Loucy (cell line): Measurements from ENCODE around the gene ARIH2.

ENCODE experiments used
- H2AFZ ChIP-seq: fragments of 200-600 bp; sonication (generic); 2 replicates; pipeline ENCODE4 v1.6.0; 2016; ENCODE audit warnings: antibody characterized with exemption, mild to moderate bottlenecking, low read length, moderate library complexity
- H3F3A ChIP-seq: fragments of 200-600 bp; 2 replicates; pipeline ENCODE4 v1.6.0; 2016; ENCODE audit warnings: antibody characterized with exemption, low read depth, mild to moderate bottlenecking
- H3K27me3 ChIP-seq: fragments of 200-600 bp; sonication (generic); 2 replicates; pipeline ENCODE4 v1.6.1; 2014; ENCODE audit warnings: low read length, mild to moderate bottlenecking; ENCODE audit not compliant: insufficient read depth, poor library complexity, severe bottlenecking
- H3K36me3 ChIP-seq: fragments of 200-600 bp; sonication (generic); 2 replicates; pipeline ENCODE4 v1.6.1; 2016; ENCODE audit warnings: low read length; ENCODE audit not compliant: insufficient read depth
- H3K4me1 ChIP-seq: fragments of 200-600 bp; sonication (generic); 2 replicates; pipeline ENCODE4 v1.5.1; 2014; ENCODE audit warnings: low read length, mild to moderate bottlenecking; ENCODE audit not compliant: insufficient read depth, poor library complexity, severe bottlenecking
- H3K4me2 ChIP-seq: fragments of 200-600 bp; sonication (generic); 2 replicates; pipeline ENCODE4 v1.6.0; 2014; ENCODE audit warnings: antibody characterized with exemption, low read length, low read depth, mild to moderate bottlenecking; ENCODE audit not compliant: poor library complexity, severe bottlenecking
- H3K4me3 ChIP-seq: fragments of 200-600 bp; sonication (generic); 2 replicates; pipeline ENCODE4 v1.5.1; 2014; ENCODE audit warnings: low read length, mild to moderate bottlenecking, mixed read lengths; ENCODE audit not compliant: poor library complexity, severe bottlenecking
- H3K79me2 ChIP-seq: fragments of 200-600 bp; sonication (generic); 2 replicates; pipeline ENCODE4 v1.6.1; 2014; ENCODE audit warnings: low read length; ENCODE audit not compliant: insufficient read depth
- H3K9ac ChIP-seq: fragments of 200-600 bp; sonication (generic); 2 replicates; pipeline ENCODE4 v1.6.0; 2014; ENCODE audit warnings: mild to moderate bottlenecking, low read depth, low read length, moderate library complexity; ENCODE audit not compliant: poor library complexity, severe bottlenecking
- H3K9me2 ChIP-seq: fragments of 200-600 bp; sonication (generic); replicated peaks from 2 replicates; pipeline ENCODE4 v1.6.1; 2016; ENCODE audit warnings: low read depth, low read length, mixed read lengths
- H3K9me3 ChIP-seq: fragments of 200-600 bp; sonication (generic); 2 replicates; pipeline ENCODE4 v1.6.1; 2014; ENCODE audit warnings: mild to moderate bottlenecking, antibody characterized with exemption, low read length, low read depth; ENCODE audit not compliant: insufficient read depth
- H4K20me1 ChIP-seq: fragments of 200-600 bp; sonication (generic); 2 replicates; pipeline ENCODE4 v1.6.0; 2014; ENCODE audit warnings: antibody characterized with exemption, low read length, mild to moderate bottlenecking; ENCODE audit not compliant: insufficient read depth, poor library complexity, severe bottlenecking
- EZH2phosphoT487 ChIP-seq: fragments of 200-600 bp; IDR thresholded peaks from 2 replicates; pipeline ENCODE4 v1.6.1; 2018; ENCODE audit warnings: antibody characterized with exemption, mild to moderate bottlenecking, moderate library complexity, borderline replicate concordance
- TF ChIP-seq, protein P1 (sequence below): fragments of 200-600 bp; sonication (generic); conservative IDR thresholded peaks from 2 replicates; pipeline ENCODE4 v1.5.1; 2014; ENCODE audit warnings: mild to moderate bottlenecking, antibody characterized with exemption, low read length

Gene ARIH2

DNA sequence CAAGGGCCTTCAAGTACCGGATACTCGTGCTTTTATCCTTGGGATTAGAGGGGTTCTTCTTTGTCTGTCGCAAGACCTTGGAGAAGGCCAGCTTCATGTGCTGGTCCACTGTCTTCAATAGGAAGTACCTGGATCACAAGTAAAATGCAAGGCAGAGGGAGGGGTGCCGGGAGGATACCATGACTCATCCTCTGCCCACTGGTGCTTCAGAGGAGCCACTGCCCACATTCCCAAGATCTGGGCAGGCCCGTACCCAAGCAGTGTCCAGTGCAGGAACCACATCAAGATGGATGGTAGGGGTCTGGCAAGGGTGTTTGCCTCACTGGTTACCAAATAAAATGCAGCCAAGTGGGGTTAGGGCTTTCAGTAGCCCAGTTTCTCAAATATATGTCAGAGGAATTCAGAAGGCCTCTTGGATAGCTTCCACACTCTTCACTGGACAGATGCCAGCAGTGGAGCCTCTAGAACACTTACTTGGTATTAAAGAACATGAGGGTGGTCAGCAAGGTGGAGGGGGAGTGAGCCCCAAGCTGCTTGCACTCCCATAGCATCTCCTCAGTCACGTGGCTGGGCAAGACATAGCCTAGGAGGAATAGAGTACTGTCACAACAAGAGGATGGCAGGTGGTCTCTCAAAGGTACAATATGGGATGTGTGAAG lies 114.1 kb downstream of the ARIH2 start:
- peaks cover 15% of the 10 kb centered on the region for H3K4me1 ChIP-seq
- H3K9me3 ChIP-seq, result no peaks in the 10 kb centered on the region
- H3K79me2 ChIP-seq, result peaks cover 14% of the 10 kb centered on the region
- peaks cover 70% of the 10 kb centered on the region for H3K36me3 ChIP-seq
- H4K20me1 ChIP-seq, result no peaks in the 10 kb centered on the region
- H3K9me2 ChIP-seq, result no peaks in the 10 kb centered on the region
- H3K27me3 ChIP-seq, result no peaks in the 10 kb centered on the region
- no peak overlapping the region for H3K4me2 ChIP-seq
- TF ChIP-seq, protein P1, sequence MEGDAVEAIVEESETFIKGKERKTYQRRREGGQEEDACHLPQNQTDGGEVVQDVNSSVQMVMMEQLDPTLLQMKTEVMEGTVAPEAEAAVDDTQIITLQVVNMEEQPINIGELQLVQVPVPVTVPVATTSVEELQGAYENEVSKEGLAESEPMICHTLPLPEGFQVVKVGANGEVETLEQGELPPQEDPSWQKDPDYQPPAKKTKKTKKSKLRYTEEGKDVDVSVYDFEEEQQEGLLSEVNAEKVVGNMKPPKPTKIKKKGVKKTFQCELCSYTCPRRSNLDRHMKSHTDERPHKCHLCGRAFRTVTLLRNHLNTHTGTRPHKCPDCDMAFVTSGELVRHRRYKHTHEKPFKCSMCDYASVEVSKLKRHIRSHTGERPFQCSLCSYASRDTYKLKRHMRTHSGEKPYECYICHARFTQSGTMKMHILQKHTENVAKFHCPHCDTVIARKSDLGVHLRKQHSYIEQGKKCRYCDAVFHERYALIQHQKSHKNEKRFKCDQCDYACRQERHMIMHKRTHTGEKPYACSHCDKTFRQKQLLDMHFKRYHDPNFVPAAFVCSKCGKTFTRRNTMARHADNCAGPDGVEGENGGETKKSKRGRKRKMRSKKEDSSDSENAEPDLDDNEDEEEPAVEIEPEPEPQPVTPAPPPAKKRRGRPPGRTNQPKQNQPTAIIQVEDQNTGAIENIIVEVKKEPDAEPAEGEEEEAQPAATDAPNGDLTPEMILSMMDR, result no peak
- no peak for TF ChIP-seq EZH2phosphoT487
- no peak overlapping the region for H3K4me3 ChIP-seq
- H3F3A ChIP-seq, result no peaks in the 10 kb centered on the region
- H3K9ac ChIP-seq, result no peak overlapping the region
- H2AFZ ChIP-seq, result no peak overlapping the region

DNA sequence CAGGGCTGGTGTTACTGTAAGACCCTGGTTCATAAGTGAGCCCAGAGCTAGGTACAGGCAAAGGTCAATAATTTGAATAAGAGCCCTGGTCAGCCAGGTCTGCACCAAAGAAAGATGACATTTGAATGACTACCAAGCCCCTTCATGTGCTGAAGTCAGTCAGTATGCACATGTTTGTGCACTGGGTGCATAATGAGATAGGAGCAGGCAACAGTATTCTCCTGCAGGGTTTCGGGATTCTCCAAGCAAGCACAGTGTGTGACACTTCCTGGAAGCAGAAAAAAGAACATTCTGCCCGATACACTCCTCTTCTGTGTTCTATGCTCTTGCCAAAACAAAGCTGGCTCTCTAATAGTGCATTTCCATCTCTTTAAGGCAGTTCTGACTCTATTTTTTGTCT lies 116.0 kb downstream of the ARIH2 start:
- H3K9me2 ChIP-seq, result no peaks in the 10 kb centered on the region
- H3K27me3 ChIP-seq, result no peaks in the 10 kb centered on the region
- no peaks in the 10 kb centered on the region for H3K4me1 ChIP-seq
- H3K36me3 ChIP-seq, result peaks cover 67% of the 10 kb centered on the region
- no peaks in the 10 kb centered on the region for H3K9me3 ChIP-seq
- no peaks in the 10 kb centered on the region for H4K20me1 ChIP-seq
- TF ChIP-seq, protein P1, result no peak
- no peak for TF ChIP-seq EZH2phosphoT487
- H3K4me2 ChIP-seq, result no peak overlapping the region
- H3F3A ChIP-seq, result no peaks in the 10 kb centered on the region
- no peak overlapping the region for H3K9ac ChIP-seq
- H3K4me3 ChIP-seq, result no peak overlapping the region
- no peak overlapping the region for H2AFZ ChIP-seq
- H3K79me2 ChIP-seq, result no peaks in the 10 kb centered on the region

DNA sequence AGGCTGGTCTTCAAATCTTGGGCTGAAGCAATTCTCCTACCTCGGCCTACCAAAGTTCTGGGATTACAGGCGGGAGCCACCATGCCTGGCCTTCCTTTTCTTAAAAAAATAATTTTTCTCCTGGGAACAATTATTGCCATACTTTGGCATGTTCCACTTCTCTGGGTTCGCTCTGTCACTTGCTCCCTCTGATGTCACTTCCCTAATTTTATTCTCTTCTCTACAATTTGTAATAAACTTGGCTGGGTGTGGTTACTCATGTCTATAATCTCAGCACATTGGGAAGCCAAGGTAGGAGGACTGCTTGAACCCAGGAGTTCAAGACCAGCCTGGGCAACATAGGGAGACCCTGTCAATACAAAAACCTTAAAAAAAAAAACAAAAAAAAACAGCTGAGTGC lies 116.6 kb downstream of the ARIH2 start:
- Histone ChIP-seq H3K9ac (no peak overlapping the region), H3K9me3 (no peaks in the 10 kb centered on the region), H2AFZ (no peak overlapping the region), H3K4me2 (no peak overlapping the region), H3K27me3 (no peaks in the 10 kb centered on the region), H3F3A (no peaks in the 10 kb centered on the region), H3K4me3 (no peak overlapping the region), H3K79me2 (no peaks in the 10 kb centered on the region), H3K9me2 (no peaks in the 10 kb centered on the region), H4K20me1 (no peaks in the 10 kb centered on the region), H3K36me3 (peaks cover 65% of the 10 kb centered on the region), H3K4me1 (no peaks in the 10 kb centered on the region)
- TF ChIP-seq, protein P1, result no peak
- TF ChIP-seq EZH2phosphoT487, result no peak
